ENCODE measurements around the gene CARF.
"Not testable (repeated sequence)": the region's sequence is repeated elsewhere in the genome, so short reads cannot be mapped to it uniquely, and the experiment has no call there.

The CARF gene

DNA sequence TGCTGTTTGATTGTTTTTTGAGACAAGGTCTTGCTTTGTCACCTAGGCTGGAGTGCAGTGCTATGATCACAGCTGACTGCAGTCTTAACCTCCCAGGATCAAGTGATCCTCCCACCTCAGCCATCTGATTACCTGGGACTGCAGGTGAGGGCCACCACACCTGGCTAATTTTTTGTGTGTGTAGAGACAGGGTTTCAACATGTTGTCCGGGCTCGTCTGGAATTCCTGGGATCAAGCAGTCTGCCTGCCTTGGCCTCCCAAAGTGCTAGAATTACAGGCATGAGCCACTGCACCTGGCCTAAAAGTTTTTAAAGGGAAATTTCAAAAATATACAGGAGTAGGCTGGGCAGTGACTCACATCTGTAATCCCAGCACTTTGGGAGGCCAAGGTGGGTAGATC is 22.4 kb downstream of the CARF start:
- H3K4me1 ChIP-seq (ENCODE audit: control insufficient read depth, insufficient read depth, low read length, poor library complexity, severe bottlenecking), result no peaks in the 10 kb centered on the region
- H3K36me3 ChIP-seq (ENCODE audit: control insufficient read depth, insufficient read depth, low read length), result peaks cover 3% of the 10 kb centered on the region
- no peak overlapping the region for H3K27ac ChIP-seq (ENCODE audit: insufficient read depth, low read length, poor library complexity, severe bottlenecking)
- no peaks in the 10 kb centered on the region for H3K27me3 ChIP-seq (replicated peaks; ENCODE audit: control insufficient read depth, insufficient read depth, low read length, poor library complexity, severe bottlenecking)
- no peak overlapping the region for H3K4me3 ChIP-seq (ENCODE audit: insufficient read depth, low read depth, low read length, poor library complexity, severe bottlenecking)
- no peak for DNase-seq
- H3K9me3 ChIP-seq (ENCODE audit: control insufficient read depth, low read length), result no peaks in the 10 kb centered on the region

- no peak overlapping the region for H3K27ac ChIP-seq (ENCODE audit: insufficient read depth, low read length, poor library complexity, severe bottlenecking)
- no peak for DNase-seq
- H3K27me3 ChIP-seq (replicated peaks; ENCODE audit: control insufficient read depth, insufficient read depth, low read length, poor library complexity, severe bottlenecking), result no peaks in the 10 kb centered on the region
- H3K4me3 ChIP-seq (ENCODE audit: insufficient read depth, low read depth, low read length, poor library complexity, severe bottlenecking), result no peak overlapping the region
- peaks cover 3% of the 10 kb centered on the region for H3K36me3 ChIP-seq (ENCODE audit: control insufficient read depth, insufficient read depth, low read length)
- no peaks in the 10 kb centered on the region for H3K9me3 ChIP-seq (ENCODE audit: control insufficient read depth, low read length)
- H3K4me1 ChIP-seq (ENCODE audit: control insufficient read depth, insufficient read depth, low read length, poor library complexity, severe bottlenecking), result no peaks in the 10 kb centered on the region
Observed at GRCh38 chr2:202938960-202939359, 26.9 kb downstream of the CARF start.

DNA sequence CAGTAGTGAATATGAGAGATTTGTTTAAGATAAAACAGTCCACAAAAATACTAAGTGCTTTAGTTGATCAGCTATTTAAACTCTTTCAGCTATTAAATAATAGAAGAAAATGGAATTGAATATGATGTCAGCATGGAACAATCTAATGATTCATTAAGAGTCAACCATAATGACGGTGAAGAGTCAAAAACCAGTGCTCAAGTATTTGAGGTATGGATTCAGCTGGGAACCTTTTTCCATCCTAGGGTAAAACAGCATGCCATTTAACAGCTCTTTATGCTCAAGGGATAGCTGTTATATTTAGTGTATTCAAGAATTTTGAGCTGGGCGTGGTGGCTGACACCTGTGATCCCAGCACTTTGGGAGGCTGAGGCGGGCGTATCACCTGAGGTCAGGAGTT is 29.7 kb downstream of the CARF start:
- Histone ChIP-seq H3K27ac (ENCODE audit: insufficient read depth, low read length, poor library complexity, severe bottlenecking) (no peak overlapping the region), H3K27me3 (replicated peaks; ENCODE audit: control insufficient read depth, insufficient read depth, low read length, poor library complexity, severe bottlenecking) (no peaks in the 10 kb centered on the region), H3K36me3 (ENCODE audit: control insufficient read depth, insufficient read depth, low read length) (peaks cover 7% of the 10 kb centered on the region), H3K9me3 (ENCODE audit: control insufficient read depth, low read length) (no peaks in the 10 kb centered on the region), H3K4me3 (ENCODE audit: insufficient read depth, low read depth, low read length, poor library complexity, severe bottlenecking) (no peak overlapping the region), H3K4me1 (ENCODE audit: control insufficient read depth, insufficient read depth, low read length, poor library complexity, severe bottlenecking) (no peaks in the 10 kb centered on the region)
- no peak for DNase-seq

GRCh38 chr2:202944408-202944807 is 32.3 kb downstream of the CARF start:
- peaks cover 7% of the 10 kb centered on the region for H3K36me3 ChIP-seq (ENCODE audit: control insufficient read depth, insufficient read depth, low read length)
- DNase-seq, result no peak
- H3K4me3 ChIP-seq (ENCODE audit: insufficient read depth, low read depth, low read length, poor library complexity, severe bottlenecking), result no peak overlapping the region
- H3K4me1 ChIP-seq (ENCODE audit: control insufficient read depth, insufficient read depth, low read length, poor library complexity, severe bottlenecking), result no peaks in the 10 kb centered on the region
- H3K27me3 ChIP-seq (replicated peaks; ENCODE audit: control insufficient read depth, insufficient read depth, low read length, poor library complexity, severe bottlenecking), result no peaks in the 10 kb centered on the region
- no peaks in the 10 kb centered on the region for H3K9me3 ChIP-seq (ENCODE audit: control insufficient read depth, low read length)
- no peak overlapping the region for H3K27ac ChIP-seq (ENCODE audit: insufficient read depth, low read length, poor library complexity, severe bottlenecking)

GRCh38 chr2:202944816-202945215 is 32.7 kb downstream of the CARF start:
- Histone ChIP-seq H3K36me3 (ENCODE audit: control insufficient read depth, insufficient read depth, low read length) (peaks cover 7% of the 10 kb centered on the region), H3K27me3 (replicated peaks; ENCODE audit: control insufficient read depth, insufficient read depth, low read length, poor library complexity, severe bottlenecking) (no peaks in the 10 kb centered on the region), H3K9me3 (ENCODE audit: control insufficient read depth, low read length) (no peaks in the 10 kb centered on the region), H3K27ac (ENCODE audit: insufficient read depth, low read length, poor library complexity, severe bottlenecking) (no peak overlapping the region), H3K4me1 (ENCODE audit: control insufficient read depth, insufficient read depth, low read length, poor library complexity, severe bottlenecking) (no peaks in the 10 kb centered on the region), H3K4me3 (ENCODE audit: insufficient read depth, low read depth, low read length, poor library complexity, severe bottlenecking) (no peak overlapping the region)
- no peak for DNase-seq

GRCh38 chr2:202945497-202945896 is 33.4 kb downstream of the CARF start:
- Histone ChIP-seq H3K27ac (ENCODE audit: insufficient read depth, low read length, poor library complexity, severe bottlenecking) (no peak overlapping the region), H3K4me3 (ENCODE audit: insufficient read depth, low read depth, low read length, poor library complexity, severe bottlenecking) (no peak overlapping the region), H3K4me1 (ENCODE audit: control insufficient read depth, insufficient read depth, low read length, poor library complexity, severe bottlenecking) (no peaks in the 10 kb centered on the region), H3K9me3 (ENCODE audit: control insufficient read depth, low read length) (no peaks in the 10 kb centered on the region), H3K36me3 (ENCODE audit: control insufficient read depth, insufficient read depth, low read length) (peaks cover 7% of the 10 kb centered on the region), H3K27me3 (replicated peaks; ENCODE audit: control insufficient read depth, insufficient read depth, low read length, poor library complexity, severe bottlenecking) (no peaks in the 10 kb centered on the region)
- DNase-seq, result no peak

- H3K27ac ChIP-seq (ENCODE audit: insufficient read depth, low read length, poor library complexity, severe bottlenecking); H3K4me1 ChIP-seq (ENCODE audit: control insufficient read depth, insufficient read depth, low read length, poor library complexity, severe bottlenecking); H3K27me3 ChIP-seq (replicated peaks; ENCODE audit: control insufficient read depth, insufficient read depth, low read length, poor library complexity, severe bottlenecking); H3K9me3 ChIP-seq (ENCODE audit: control insufficient read depth, low read length); H3K4me3 ChIP-seq (ENCODE audit: insufficient read depth, low read depth, low read length, poor library complexity, severe bottlenecking); DNase-seq: not testable (repeated sequence)
- peaks cover 18% of the 10 kb centered on the region for H3K36me3 ChIP-seq (ENCODE audit: control insufficient read depth, insufficient read depth, low read length)
Observed at GRCh38 chr2:202949333-202949732, 37.3 kb downstream of the CARF start.

DNA sequence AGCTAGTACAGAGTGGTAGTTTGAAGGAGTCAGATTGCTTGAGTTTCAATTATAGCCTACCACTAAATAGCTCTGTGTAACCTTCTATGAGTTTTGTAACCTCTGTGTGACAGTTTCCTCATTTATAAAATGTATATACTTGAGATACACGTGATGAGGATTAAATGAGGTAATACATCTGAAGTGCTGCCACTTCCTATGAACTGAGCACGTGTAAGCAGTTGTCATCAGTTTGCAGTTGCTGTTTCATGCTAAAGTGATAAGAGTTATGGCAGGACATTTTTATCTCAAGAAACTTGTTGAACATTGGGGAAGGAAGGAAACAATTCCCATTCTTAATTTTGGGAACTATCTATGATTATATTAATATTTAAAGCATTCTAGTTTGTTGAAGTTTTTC is 38.5 kb downstream of the CARF start:
- H3K4me1 ChIP-seq (ENCODE audit: control insufficient read depth, insufficient read depth, low read length, poor library complexity, severe bottlenecking), result no peaks in the 10 kb centered on the region
- H3K27ac ChIP-seq (ENCODE audit: insufficient read depth, low read length, poor library complexity, severe bottlenecking), result no peak overlapping the region
- no peaks in the 10 kb centered on the region for H3K27me3 ChIP-seq (replicated peaks; ENCODE audit: control insufficient read depth, insufficient read depth, low read length, poor library complexity, severe bottlenecking)
- no peak for DNase-seq
- peaks cover 14% of the 10 kb centered on the region for H3K36me3 ChIP-seq (ENCODE audit: control insufficient read depth, insufficient read depth, low read length)
- H3K9me3 ChIP-seq (ENCODE audit: control insufficient read depth, low read length), result no peaks in the 10 kb centered on the region
- no peak overlapping the region for H3K4me3 ChIP-seq (ENCODE audit: insufficient read depth, low read depth, low read length, poor library complexity, severe bottlenecking)

GRCh38 chr2:202960524-202960923 is 48.4 kb downstream of the CARF start:
- Histone ChIP-seq H3K27ac (ENCODE audit: insufficient read depth, low read length, poor library complexity, severe bottlenecking) (no peak overlapping the region), H3K4me1 (ENCODE audit: control insufficient read depth, insufficient read depth, low read length, poor library complexity, severe bottlenecking) (no peaks in the 10 kb centered on the region), H3K36me3 (ENCODE audit: control insufficient read depth, insufficient read depth, low read length) (no peaks in the 10 kb centered on the region), H3K27me3 (replicated peaks; ENCODE audit: control insufficient read depth, insufficient read depth, low read length, poor library complexity, severe bottlenecking) (no peaks in the 10 kb centered on the region), H3K4me3 (ENCODE audit: insufficient read depth, low read depth, low read length, poor library complexity, severe bottlenecking) (no peak overlapping the region), H3K9me3 (ENCODE audit: control insufficient read depth, low read length) (no peaks in the 10 kb centered on the region)
- no peak for DNase-seq

DNA sequence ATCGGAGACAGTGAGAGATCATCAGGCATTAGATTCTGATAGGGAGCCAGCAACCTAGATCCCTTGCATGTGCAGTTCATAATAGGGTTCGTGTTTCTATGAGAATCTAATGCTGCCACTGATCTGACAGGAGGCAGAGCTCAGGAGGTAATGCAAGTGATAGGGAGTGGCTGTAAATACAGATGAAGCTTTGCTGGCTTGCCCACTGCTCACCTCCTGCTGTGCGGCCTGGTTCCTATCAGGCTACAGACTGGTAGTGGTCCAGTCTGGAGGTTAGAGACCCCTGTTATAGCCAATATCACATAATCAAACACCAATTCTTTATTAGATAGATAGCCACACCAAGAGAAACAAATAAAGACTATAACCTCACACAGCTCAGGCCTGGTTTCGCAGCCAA is 51.6 kb downstream of the CARF start:
- no peaks in the 10 kb centered on the region for H3K9me3 ChIP-seq (ENCODE audit: control insufficient read depth, low read length)
- no peaks in the 10 kb centered on the region for H3K4me1 ChIP-seq (ENCODE audit: control insufficient read depth, insufficient read depth, low read length, poor library complexity, severe bottlenecking)
- H3K27me3 ChIP-seq (replicated peaks; ENCODE audit: control insufficient read depth, insufficient read depth, low read length, poor library complexity, severe bottlenecking), result no peaks in the 10 kb centered on the region
- H3K4me3 ChIP-seq (ENCODE audit: insufficient read depth, low read depth, low read length, poor library complexity, severe bottlenecking), result no peak overlapping the region
- no peak overlapping the region for H3K27ac ChIP-seq (ENCODE audit: insufficient read depth, low read length, poor library complexity, severe bottlenecking)
- no peak for DNase-seq
- H3K36me3 ChIP-seq (ENCODE audit: control insufficient read depth, insufficient read depth, low read length), result no peaks in the 10 kb centered on the region

All from effector memory CD4-positive, alpha-beta T cell (primary cell).